Vagina (tissue), 2 donors: ENCODE data around the gene SPATA46. TPM values are rescaled to one million over a fixed set of nuclear protein-coding genes. Genes with fewer than 3 reads are reported as not detected.
A peak's percentile ranks its signal among the peaks of the same experiment; 100 is the strongest.

Source experiments
- DNase-seq, 2 donors: peaks; one replicate each; pipeline ENCODE4 v3.0.0-alpha.2; 2017; ENCODE audit errors: extremely low spot score in 2 of 2
- H3K27ac ChIP-seq: fragments of 200-600 bp; sonication (generic); one replicate; pipeline ENCODE4 v1.5.1; 2019
- H3K27me3 ChIP-seq: fragments of 200-600 bp; sonication (generic); one replicate; pipeline ENCODE4 v1.5.1; 2019
- H3K36me3 ChIP-seq, 2 donors: fragments of 200-600 bp; sonication (generic); one replicate each; pipeline ENCODE4 v1.5.1; 2017 to 2019
- H3K4me1 ChIP-seq: fragments of 200-600 bp; sonication (generic); one replicate; pipeline ENCODE4 v1.5.1; 2019
- H3K4me3 ChIP-seq, 2 donors: fragments of 200-600 bp; sonication (generic); 1 replicate in 1 of 2; 2 replicates in 1 of 2; pipeline ENCODE4 v1.5.1; 2016 to 2019
- H3K9me3 ChIP-seq: fragments of 200-600 bp; sonication (generic); one replicate; pipeline ENCODE4 v1.5.1; 2019
- CTCF ChIP-seq, 3 experiments: fragments of 450-650 bp in 2 of 3; fragments of 200-600 bp in 1 of 3; sonication (generic) in 1 of 3; IDR thresholded peaks; one replicate each; pipeline ENCODE4 v1.5.1; 2017 to 2019; ENCODE audit warnings: antibody characterized with exemption in 3 of 3, mild to moderate bottlenecking in 2 of 3, moderate library complexity in 2 of 3
- POLR2A ChIP-seq, 2 donors: fragments of 450-650 bp; IDR thresholded peaks; one replicate each; pipeline ENCODE4 v1.6.1; 2017; ENCODE audit warnings: antibody characterized with exemption in 2 of 2, mild to moderate bottlenecking in 2 of 2, moderate library complexity in 2 of 2
- POLR2AphosphoS5 ChIP-seq, 2 donors: sonication (generic); formaldehyde crosslinking; IDR thresholded peaks; one replicate each; pipeline ENCODE4 v1.9.0; 2017; ENCODE audit warnings: antibody characterized with exemption in 2 of 2, mild to moderate bottlenecking in 2 of 2, low read depth in 1 of 2; ENCODE audit not compliant: insufficient read depth in 1 of 2
- intact Hi-C: fragments of 100-400 bp; cut with DNase I; formaldehyde crosslinking; loops from one replicate; pipeline ENCODE4 v1.15.1; 2023
- total RNA-seq: library from RNA; depleted of rRNA; stranded (reverse); fragments of >200 nt; gene quantifications from one replicate; pipeline ENCODE4 v1.2.3, GENCODE V29; 2016

SPATA46 gene
- total RNA-seq, 1 donor from 2014 or later = not detected

DNA sequence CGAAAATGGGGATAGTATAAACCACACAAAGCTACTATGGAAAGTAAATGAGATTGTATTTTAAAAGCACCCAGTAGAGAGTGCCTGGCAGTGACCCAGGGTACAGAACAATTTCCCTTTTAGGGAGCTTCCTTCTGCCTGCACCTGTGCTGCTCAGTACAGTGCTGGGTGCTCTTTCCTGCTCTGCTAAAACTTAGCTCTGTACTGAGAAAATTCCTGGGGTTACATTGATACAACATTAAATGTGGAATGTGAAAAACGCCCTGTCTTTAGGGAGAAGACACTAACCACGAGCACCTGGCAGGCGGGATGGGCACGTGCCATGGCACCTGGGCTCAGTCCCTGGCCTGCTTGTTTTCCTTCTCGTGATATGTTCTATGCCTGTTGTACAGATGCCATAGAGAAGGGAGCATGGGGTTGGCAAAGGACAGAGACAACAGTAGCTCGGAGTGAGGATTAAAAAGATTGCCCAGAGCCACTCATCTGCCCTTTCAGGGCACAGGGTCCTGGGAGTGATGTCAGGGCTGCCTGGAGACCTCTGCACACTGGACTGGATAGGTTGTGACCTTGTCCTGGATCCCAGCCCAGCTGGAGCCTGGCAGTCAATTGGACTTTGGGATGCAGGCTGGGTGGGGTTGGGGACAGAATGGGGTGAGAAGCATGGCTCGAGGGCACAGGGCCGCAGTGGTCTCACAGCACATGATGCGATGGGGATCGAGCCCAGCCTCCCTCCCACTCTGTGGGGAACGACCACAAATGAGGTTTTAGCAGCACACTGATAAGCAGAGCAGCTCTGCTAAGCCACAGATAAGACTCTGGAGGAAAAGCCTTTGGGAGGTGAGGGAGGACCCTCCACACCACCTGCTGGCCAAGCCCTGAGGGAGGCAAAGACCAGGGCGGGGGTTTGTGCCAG is 4.2 kb downstream of the SPATA46 start:
- Histone ChIP-seq H3K9me3 (no peaks in the 10 kb centered on the region), H3K36me3 (no peaks in the 10 kb centered on the region), H3K4me3 (no peak overlapping the region), H3K27ac (no peak overlapping the region), H3K4me1 (peaks cover 5% of the 10 kb centered on the region), H3K27me3 (no peaks in the 10 kb centered on the region)
- peak in 1 of 2 donors; percentile 54 for TF ChIP-seq POLR2AphosphoS5 (IDR thresholded peaks at IDR 0.05; ENCODE audit: insufficient read depth in 1 of 2, low read depth in 1 of 2)
- no peak for TF ChIP-seq POLR2A (IDR thresholded peaks at IDR 0.05)
- intact Hi-C loops = no loop called here
- no peak for DNase-seq

DNA sequence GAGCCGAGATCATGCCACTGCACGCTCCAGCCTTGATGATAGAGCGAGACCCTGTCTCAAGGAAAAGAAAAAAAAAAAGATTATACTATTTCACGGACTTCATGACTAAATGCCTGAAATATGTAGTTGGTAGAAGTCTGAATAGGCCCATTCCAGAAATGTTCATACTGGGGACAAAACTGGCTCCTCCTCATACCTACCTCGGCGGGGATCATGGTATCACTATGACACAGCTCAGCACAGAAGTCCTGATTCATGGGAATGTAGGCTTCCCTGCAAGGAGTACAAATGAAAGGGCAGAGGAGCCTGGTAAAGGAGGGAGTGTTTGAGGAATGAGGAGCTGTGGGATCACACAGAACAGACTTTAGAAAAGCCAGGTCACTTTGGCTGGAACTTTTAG is 5.0 kb downstream of the SPATA46 start:
- H3K4me1 ChIP-seq = peaks cover 5% of the 10 kb centered on the region
- H3K27ac ChIP-seq = no peak overlapping the region
- H3K27me3 ChIP-seq = no peaks in the 10 kb centered on the region
- no peak for DNase-seq
- TF ChIP-seq CTCF (IDR thresholded peaks at IDR 0.05) = no peak
- TF ChIP-seq POLR2AphosphoS5 (IDR thresholded peaks at IDR 0.05; ENCODE audit: insufficient read depth in 1 of 2, low read depth in 1 of 2) = no peak
- TF ChIP-seq POLR2A (IDR thresholded peaks at IDR 0.05) = no peak
- H3K9me3 ChIP-seq = no peaks in the 10 kb centered on the region
- no peaks in the 10 kb centered on the region for H3K36me3 ChIP-seq
- no peak overlapping the region for H3K4me3 ChIP-seq
- intact Hi-C loops = no loop called here

- TF ChIP-seq CTCF (IDR thresholded peaks at IDR 0.05) (no peak), POLR2AphosphoS5 (IDR thresholded peaks at IDR 0.05; ENCODE audit: insufficient read depth in 1 of 2, low read depth in 1 of 2) (no peak), POLR2A (IDR thresholded peaks at IDR 0.05) (no peak)
- Histone ChIP-seq H3K27me3 (no peaks in the 10 kb centered on the region), H3K4me1 (peaks cover 5% of the 10 kb centered on the region), H3K4me3 (no peak overlapping the region), H3K27ac (no peak overlapping the region), H3K36me3 (no peaks in the 10 kb centered on the region), H3K9me3 (no peaks in the 10 kb centered on the region)
- intact Hi-C loops = no loop called here
- DNase-seq = no peak
These were observed 5.9 kb downstream of the SPATA46 start for GRCh38 chr1:162370721-162371120.

DNA sequence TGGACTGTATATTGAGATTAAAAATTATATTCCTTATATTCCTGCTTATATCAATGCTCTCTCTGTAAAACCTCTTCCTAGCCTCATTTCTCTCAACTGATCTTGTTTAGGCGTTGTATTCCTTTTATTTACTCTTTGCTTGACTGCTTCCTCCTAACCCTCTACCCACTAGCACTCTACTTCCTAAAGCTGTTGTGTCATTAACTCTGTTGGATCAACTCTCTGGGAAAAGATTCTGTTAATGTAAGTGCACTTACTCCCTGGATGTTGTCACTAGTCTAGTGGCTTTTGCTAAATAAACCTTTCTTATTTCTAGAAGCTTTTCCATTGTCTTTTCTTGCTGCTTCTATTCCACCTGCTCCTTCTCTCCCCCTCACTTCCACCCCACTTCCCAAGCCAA is 6.5 kb downstream of the SPATA46 start:
- TF ChIP-seq POLR2AphosphoS5 (IDR thresholded peaks at IDR 0.05; ENCODE audit: insufficient read depth in 1 of 2, low read depth in 1 of 2) (no peak), POLR2A (IDR thresholded peaks at IDR 0.05) (no peak), CTCF (IDR thresholded peaks at IDR 0.05) (no peak)
- no peak for DNase-seq
- no peaks in the 10 kb centered on the region for H3K27me3 ChIP-seq
- H3K36me3 ChIP-seq = no peaks in the 10 kb centered on the region
- intact Hi-C loops = no loop called here
- peaks cover 5% of the 10 kb centered on the region for H3K4me1 ChIP-seq
- H3K9me3 ChIP-seq = no peaks in the 10 kb centered on the region
- H3K4me3 ChIP-seq = no peak overlapping the region
- H3K27ac ChIP-seq = no peak overlapping the region

- Histone ChIP-seq H3K9me3 (no peaks in the 10 kb centered on the region), H3K4me1 (peaks cover 5% of the 10 kb centered on the region), H3K27ac (no peak overlapping the region), H3K27me3 (no peaks in the 10 kb centered on the region), H3K36me3 (no peaks in the 10 kb centered on the region), H3K4me3 (no peak overlapping the region)
- intact Hi-C loops = no loop called here
- DNase-seq = no peak
- TF ChIP-seq CTCF (IDR thresholded peaks at IDR 0.05) (no peak), POLR2A (IDR thresholded peaks at IDR 0.05) (no peak), POLR2AphosphoS5 (IDR thresholded peaks at IDR 0.05; ENCODE audit: insufficient read depth in 1 of 2, low read depth in 1 of 2) (no peak)
These were observed 7.1 kb downstream of the SPATA46 start for GRCh38 chr1:162369571-162369970.
